ENCODE results near the gene EZH2. TPM values are rescaled to one million over a fixed set of nuclear protein-coding genes. Genes with fewer than 3 reads are reported as not detected.

The EZH2 gene
- 20.3 to 24.1 TPM (median 21.8 TPM) in 5 replicates for total RNA-seq (2022; extraction: Qiagen RNA extraction)

GRCh38 chr7:148884049-148884298 lies at the start of gene EZH2:
Gene EZH2 (minus strand): TSS chr7:148884291. CDS start chr7:148847298, 36,993 bp downstream.

Other genes with a start within 250 kb of the EZH2 start
- gene CUL1, start 185.4 kb downstream of the EZH2 start, total RNA-seq (2022; extraction: Qiagen RNA extraction), result 52.3 to 57.1 TPM (median 54.3 TPM) in 5 replicates
- 163 to 183 TPM (median 176 TPM) in 5 replicates for gene PDIA4, start 144.2 kb upstream of the EZH2 start, total RNA-seq (2022; extraction: Qiagen RNA extraction)
- gene ZNF786, start 206.4 kb upstream of the EZH2 start, total RNA-seq (2022; extraction: Qiagen RNA extraction), result 5.7 to 6.9 TPM (median 6.6 TPM) in 5 replicates
- gene ZNF425, start 242.0 kb upstream of the EZH2 start, total RNA-seq (2022; extraction: Qiagen RNA extraction), result 0.94 to 1.6 TPM (median 1.3 TPM) in 5 replicates

Measured in A549 treated with Mapracorat at 1 μM for 4 hours (cell line).